Upper lobe of left lung (tissue), 4 donors: ENCODE results near the gene C11orf54.
"Not testable (repeated sequence)": the region's sequence is repeated elsewhere in the genome, so short reads cannot be mapped to it uniquely, and the experiment has no call there.

Experiments used
- POLR2AphosphoS5 ChIP-seq, 2 donors: sonication (generic); formaldehyde crosslinking; IDR thresholded peaks; one replicate each; pipeline ENCODE4 v1.5.1; 2017; ENCODE audit warnings: antibody characterized with exemption in 2 of 2
- TF ChIP-seq, protein P1 (sequence below), 6 experiments: fragments of 450-650 bp in 4 of 6; fragments of 200-600 bp in 2 of 6; sonication (generic) in 2 of 6; IDR thresholded peaks; one replicate each; pipeline ENCODE4 v1.5.1; 2016 to 2019; ENCODE audit warnings: antibody characterized with exemption in 6 of 6

DNA sequence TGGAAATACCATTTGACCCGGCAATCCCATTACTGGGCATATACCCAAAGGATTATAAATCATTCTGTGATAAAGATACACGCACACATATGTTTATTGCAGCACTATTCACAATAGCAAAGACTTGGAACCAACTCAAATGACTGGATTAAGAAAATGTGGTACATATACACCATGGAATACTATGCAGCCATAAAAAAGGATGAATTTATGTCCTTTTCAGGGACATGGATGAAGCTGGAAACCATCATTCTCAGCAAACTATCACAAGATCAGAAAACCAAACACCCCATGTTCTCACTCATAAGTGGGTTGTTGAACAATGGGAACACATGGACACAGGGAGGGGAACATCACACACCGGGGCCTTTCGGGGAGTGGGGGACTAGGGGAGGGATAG lies 17.7 kb downstream of the C11orf54 start:
- TF ChIP-seq, protein P1, sequence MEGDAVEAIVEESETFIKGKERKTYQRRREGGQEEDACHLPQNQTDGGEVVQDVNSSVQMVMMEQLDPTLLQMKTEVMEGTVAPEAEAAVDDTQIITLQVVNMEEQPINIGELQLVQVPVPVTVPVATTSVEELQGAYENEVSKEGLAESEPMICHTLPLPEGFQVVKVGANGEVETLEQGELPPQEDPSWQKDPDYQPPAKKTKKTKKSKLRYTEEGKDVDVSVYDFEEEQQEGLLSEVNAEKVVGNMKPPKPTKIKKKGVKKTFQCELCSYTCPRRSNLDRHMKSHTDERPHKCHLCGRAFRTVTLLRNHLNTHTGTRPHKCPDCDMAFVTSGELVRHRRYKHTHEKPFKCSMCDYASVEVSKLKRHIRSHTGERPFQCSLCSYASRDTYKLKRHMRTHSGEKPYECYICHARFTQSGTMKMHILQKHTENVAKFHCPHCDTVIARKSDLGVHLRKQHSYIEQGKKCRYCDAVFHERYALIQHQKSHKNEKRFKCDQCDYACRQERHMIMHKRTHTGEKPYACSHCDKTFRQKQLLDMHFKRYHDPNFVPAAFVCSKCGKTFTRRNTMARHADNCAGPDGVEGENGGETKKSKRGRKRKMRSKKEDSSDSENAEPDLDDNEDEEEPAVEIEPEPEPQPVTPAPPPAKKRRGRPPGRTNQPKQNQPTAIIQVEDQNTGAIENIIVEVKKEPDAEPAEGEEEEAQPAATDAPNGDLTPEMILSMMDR (IDR thresholded peaks at IDR 0.05), result not testable (repeated sequence)
- TF ChIP-seq POLR2AphosphoS5 (IDR thresholded peaks at IDR 0.05), result not testable (repeated sequence)
